Stimulated activated CD4-positive, alpha-beta T cell treated with anti-CD3 and anti-CD28 coated beads, Interleukin-1b, Interleukin-23, amount 100 ng/mL, for 1 hour (primary cell): Measurements from ENCODE around the gene GPHN.

Experiments used
- DNase-seq, 2 donors: peaks; one replicate each; pipeline ENCODE4 v3.0.0-alpha.2; 2020; ENCODE audit warnings: low read depth in 2 of 2

Gene GPHN

DNA sequence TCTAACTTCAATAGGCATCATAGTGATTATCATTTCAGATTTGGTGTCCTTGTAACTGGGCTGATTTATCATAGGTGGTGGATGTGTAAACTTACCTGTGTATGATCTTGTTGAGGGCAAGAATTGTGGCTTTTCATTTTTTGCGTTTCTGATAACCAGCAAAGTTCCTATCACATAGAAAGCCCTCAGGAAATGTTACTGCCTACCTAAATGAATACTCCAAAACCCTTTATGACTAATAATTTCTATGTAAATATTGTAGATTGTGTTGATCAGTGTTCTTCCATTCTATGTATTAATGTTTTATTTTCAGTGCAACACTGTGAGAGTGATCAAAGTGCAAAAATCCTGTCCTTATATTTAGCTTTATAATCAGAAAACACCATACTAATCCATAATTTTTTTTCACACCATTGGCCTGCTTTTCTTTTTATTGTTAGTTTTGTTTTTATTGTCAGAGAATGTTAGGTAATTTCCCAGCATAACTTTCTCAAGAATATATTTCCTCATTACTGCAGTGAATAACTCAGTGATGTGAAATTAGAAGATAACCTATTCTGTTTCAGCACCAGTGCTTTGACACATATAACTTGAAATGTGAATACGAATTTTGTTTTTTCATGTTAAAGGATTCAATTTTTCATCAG, 94.1 kb downstream of the GPHN start:
- DNase-seq: no peak

DNA sequence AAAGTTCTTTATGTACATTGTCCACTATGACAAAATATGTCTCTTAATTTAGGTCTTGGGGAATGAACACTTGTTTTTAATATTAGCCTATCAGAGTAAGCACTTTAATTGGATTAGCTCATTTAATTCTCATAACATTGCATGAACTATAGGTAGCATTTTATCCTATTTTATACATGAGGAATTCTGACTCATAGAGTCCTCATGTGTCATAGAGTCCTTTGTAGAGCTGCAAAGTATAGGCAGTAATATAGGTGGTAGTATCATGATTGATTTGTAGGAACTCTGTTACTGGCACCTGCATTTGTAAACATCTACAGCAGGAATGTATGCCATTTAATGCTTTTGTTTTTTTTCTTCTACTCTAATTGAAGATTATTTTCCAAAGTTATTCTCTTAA, 96.0 kb downstream of the GPHN start:
- DNase-seq: no peak

- DNase-seq: no peak
Observed at GRCh38 chr14:66606826-66607225, 98.9 kb downstream of the GPHN start.

GRCh38 chr14:66610154-66610563, 102.2 kb downstream of the GPHN start:
- no peak for DNase-seq

DNA sequence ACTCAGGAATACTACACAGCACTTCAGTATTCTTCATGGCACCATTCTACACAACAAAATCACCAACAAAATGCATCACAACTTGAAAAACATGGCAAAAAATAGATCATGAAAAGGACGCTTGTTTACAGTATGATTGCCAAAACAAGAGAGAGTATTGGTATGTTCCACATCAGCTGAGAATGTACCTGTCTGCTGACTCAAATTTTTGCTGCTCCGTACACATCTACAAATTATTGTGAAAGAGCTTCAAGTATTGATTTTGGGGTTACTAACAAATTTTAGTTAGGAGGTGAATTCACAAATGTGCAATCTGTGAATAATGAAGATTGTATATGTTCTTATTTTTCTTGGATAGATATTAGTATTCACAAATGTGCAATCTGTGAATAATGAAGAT, 105.4 kb downstream of the GPHN start:
- DNase-seq: no peak

- DNase-seq: no peak
Observed at GRCh38 chr14:66619952-66620351, 112.0 kb downstream of the GPHN start.

GRCh38 chr14:66623838-66624237, 115.9 kb downstream of the GPHN start:
- DNase-seq: no peak

GRCh38 chr14:66624336-66624937, 116.5 kb downstream of the GPHN start:
- peak in 1 of 2 donors; percentile 10 for DNase-seq

GRCh38 chr14:66628636-66629035, 120.7 kb downstream of the GPHN start:
- DNase-seq: no peak

DNA sequence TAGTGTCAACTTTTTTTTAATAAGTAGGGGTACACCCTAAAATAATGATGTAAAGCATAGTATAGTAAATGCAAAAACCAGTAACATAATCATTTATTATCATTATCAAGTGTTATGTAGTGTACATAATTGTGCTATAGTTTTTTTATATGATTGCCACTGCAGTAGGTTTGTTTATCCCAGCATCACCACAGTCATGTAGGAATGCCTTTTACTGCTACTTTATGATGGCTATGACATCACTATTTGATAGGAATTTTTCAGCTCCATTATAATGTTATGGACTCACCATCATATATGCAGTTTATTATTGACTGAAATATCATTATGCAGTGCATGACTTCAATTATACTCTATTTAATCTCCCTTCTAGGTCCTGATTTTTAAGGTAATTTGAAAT, 121.6 kb downstream of the GPHN start:
- DNase-seq: no peak

DNA sequence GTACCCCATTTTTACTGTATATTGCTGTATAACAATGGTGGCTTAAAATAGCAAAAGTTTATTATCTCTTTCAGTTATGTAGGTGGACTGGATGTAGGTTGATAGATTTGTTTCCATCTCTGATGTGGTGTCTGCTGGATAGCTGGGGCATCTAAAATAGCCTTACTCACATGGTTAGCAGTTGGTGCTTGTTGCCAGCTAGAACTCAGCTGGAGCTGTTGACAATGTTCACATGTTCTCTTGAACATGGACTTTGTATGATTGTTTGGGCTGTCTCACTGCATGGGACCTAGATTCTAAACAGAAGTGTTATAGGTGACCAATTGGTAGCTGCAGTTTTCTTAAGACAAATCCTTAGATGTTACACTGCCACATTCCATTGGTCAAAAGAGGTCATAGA, 126.9 kb downstream of the GPHN start:
- DNase-seq: no peak

GRCh38 chr14:66635435-66635834, 127.5 kb downstream of the GPHN start:
- DNase-seq: no peak

GRCh38 chr14:66636240-66636639, 128.3 kb downstream of the GPHN start:
- no peak for DNase-seq

DNA sequence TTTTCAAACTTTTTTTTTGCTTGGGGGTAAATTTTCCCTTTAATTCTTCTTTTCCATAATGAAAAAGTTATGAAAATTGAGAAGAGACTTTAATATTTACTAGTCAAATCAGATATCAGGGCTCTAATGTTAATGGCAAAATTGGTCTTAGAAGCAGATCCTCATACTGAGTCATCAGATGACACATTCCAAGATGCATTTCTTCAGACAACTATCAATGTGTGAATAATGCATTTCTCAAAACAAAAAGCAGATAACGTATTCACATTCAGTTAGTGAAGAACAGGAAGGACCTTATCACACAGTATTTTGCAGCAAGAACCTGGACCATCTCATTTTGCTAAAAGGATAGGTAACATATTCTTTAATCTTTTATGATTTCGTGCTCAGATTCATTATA, 130.7 kb downstream of the GPHN start:
- no peak for DNase-seq

DNA sequence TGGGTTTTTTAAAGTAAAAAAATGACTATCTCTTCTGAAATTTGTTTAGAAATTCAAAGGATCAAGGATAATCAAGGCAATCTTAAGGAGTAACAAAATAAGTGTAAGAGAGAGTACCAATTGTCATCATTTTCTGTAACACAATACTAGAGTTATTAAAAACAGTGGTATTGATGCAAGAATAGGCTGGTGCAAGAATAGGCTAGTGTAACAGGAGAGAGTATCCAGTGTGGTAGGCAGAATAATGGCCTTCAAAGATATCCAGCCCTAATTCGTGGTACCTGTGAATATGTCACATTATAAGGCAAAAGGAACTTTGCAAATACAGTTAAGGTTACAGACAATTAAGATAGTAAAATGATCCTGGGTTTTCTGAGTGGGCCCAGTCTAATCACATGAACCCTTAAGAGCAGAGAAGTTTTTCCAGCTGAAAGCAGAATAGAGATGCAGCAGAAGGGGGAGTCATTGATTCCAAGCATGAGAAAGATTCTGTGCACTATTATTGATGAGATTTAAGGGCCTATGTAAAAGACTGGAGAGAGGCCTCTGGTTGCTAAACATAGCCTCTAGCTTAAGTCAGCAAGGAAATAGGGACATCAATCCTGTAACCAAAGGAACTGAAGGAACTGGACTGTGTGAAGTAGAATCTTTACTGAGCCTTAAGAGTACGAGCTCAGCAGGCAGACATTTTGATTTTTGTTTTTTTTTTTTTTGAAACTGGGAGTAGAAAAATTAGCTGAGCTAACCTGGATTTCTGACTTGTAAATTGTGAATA, 134.1 kb downstream of the GPHN start:
- no peak for DNase-seq

DNA sequence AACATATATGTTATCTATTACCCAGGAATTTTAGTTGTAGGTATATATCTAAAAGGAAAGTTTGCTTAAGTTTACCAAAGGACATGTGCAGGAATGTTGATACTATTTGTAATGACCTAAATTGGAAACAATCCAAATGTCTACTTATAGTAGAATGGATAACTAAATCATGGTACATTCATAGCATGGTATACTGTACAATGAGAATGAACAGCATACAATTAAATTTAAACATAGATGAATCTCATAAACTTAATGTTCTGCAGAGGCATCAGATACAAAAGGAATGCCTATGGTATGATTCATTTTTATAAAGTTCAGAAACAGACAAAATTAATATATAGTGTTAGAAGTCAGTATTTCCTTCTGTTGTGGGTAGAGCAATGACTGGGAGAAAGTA, 135.4 kb downstream of the GPHN start:
- no peak for DNase-seq

DNA sequence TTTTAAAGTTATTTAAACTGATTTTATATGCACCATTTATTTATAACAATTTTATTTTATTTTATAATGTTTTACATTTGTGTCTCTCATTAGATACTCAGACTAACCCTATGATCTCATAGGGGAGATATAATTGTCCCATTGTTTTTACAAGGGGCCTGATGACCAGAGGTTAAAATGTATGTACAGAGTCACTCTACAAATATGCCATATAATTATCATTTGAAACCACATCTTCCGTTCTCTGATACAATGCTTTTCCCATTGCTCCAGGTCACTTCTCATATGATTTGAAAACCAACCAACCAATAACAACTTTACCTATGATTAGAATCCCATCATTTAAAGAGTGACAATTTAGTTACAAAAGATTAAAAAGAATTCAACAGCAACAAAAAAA, 137.8 kb downstream of the GPHN start:
- DNase-seq: no peak

GRCh38 chr14:66649498-66649897, 141.6 kb downstream of the GPHN start:
- DNase-seq: no peak

GRCh38 chr14:66650491-66650911, 142.6 kb downstream of the GPHN start:
- DNase-seq: no peak

- DNase-seq: no peak
Observed at GRCh38 chr14:66651536-66652220, 143.7 kb downstream of the GPHN start.

- no peak for DNase-seq
Observed at GRCh38 chr14:66652525-66653106, 144.7 kb downstream of the GPHN start.

- no peak for DNase-seq
Observed at GRCh38 chr14:66657780-66658179, 149.8 kb downstream of the GPHN start.
